ENCODE results near the gene SLC26A8.
"Not testable (repeated sequence)": the region's sequence is repeated elsewhere in the genome, so short reads cannot be mapped to it uniquely, and the experiment has no call there.

Gene SLC26A8

DNA sequence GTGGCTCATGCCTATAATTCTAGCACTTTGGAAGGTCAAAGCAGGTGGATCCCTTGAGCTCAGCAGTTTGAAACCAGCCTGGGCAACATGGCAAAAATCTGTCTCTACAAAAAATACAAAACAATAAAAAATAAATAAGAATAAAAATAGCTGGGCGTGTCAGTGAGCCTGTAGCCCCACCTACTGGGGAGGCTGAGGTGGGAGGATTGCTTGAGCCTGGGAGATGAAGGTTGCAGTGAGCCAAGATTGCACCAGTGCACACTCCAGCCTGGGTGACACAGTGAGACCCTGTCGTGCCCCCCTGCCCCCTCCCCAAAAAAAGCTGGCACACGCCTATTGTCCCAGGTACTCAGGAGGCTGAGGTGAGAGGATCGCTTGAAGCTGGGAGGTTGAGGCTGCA is 68.5 kb downstream of the SLC26A8 start:
- TF ChIP-seq POLR2A (IDR thresholded peaks at IDR 0.05; ENCODE audit: low read depth, low read length) (no peak), POLR2AphosphoS5 (IDR thresholded peaks at IDR 0.05; ENCODE audit: low read depth, low read length) (no peak), TAF1 (IDR thresholded peaks at IDR 0.05; ENCODE audit: borderline replicate concordance, low read depth, low read length) (no peak)
- DNase-seq (ENCODE audit: insufficient read length): no peak
- FAIRE-seq: no peak

- FAIRE-seq (no peak), DNase-seq (ENCODE audit: insufficient read length) (no peak)
- no peak for TF ChIP-seq POLR2AphosphoS5 (IDR thresholded peaks at IDR 0.05; ENCODE audit: low read depth, low read length)
- no peak for TF ChIP-seq TAF1 (IDR thresholded peaks at IDR 0.05; ENCODE audit: borderline replicate concordance, low read depth, low read length)
- TF ChIP-seq POLR2A (IDR thresholded peaks at IDR 0.05; ENCODE audit: low read depth, low read length): no peak
These were observed 68.9 kb downstream of the SLC26A8 start for GRCh38 chr6:35955521-35955920.

- DNase-seq (ENCODE audit: insufficient read length) (no peak), FAIRE-seq (no peak)
- no peak for TF ChIP-seq TAF1 (IDR thresholded peaks at IDR 0.05; ENCODE audit: borderline replicate concordance, low read depth, low read length)
These were observed 69.4 kb downstream of the SLC26A8 start for GRCh38 chr6:35955071-35955470.

GRCh38 chr6:35954333-35954732 is 70.1 kb downstream of the SLC26A8 start:
- no peak for FAIRE-seq
- TF ChIP-seq TAF1 (IDR thresholded peaks at IDR 0.05; ENCODE audit: borderline replicate concordance, low read depth, low read length) (no peak), POLR2A (IDR thresholded peaks at IDR 0.05; ENCODE audit: low read depth, low read length) (no peak), POLR2AphosphoS5 (IDR thresholded peaks at IDR 0.05; ENCODE audit: low read depth, low read length) (no peak)

DNA sequence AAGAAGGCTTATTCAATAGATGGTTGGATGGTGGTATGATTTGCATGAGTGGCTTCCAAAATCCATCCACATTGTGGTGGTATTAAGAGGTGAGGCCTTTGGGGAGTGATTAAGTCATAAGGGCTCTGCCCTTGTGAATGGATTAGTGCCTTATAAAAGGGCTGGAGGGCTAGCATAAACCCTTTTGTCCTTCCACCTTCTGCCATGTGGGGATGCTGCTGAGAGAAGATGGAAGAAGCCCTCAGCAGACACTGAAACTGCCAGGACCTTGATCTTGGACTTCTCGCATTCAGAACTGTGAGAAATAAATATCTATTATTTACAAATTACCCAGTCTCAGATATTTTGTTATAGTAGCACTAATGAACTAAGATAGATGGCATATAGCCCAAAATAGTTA is 75.7 kb downstream of the SLC26A8 start:
- TF ChIP-seq POLR2A (IDR thresholded peaks at IDR 0.05; ENCODE audit: low read depth, low read length): no peak
- no peak for TF ChIP-seq TAF1 (IDR thresholded peaks at IDR 0.05; ENCODE audit: borderline replicate concordance, low read depth, low read length)
- TF ChIP-seq POLR2AphosphoS5 (IDR thresholded peaks at IDR 0.05; ENCODE audit: low read depth, low read length): no peak
- FAIRE-seq: no peak
- DNase-seq (ENCODE audit: insufficient read length): no peak

More at GRCh38 chr6:35954333-35954732, 70.1 kb downstream of the SLC26A8 start:
- DNase-seq (ENCODE audit: insufficient read length): no peak

GRCh38 chr6:35945650-35946025 is 78.8 kb downstream of the SLC26A8 start:
- DNase-seq (ENCODE audit: insufficient read length) (no peak), FAIRE-seq (no peak)
- TF ChIP-seq TAF1 (IDR thresholded peaks at IDR 0.05; ENCODE audit: borderline replicate concordance, low read depth, low read length): no peak
- no peak for TF ChIP-seq POLR2A (IDR thresholded peaks at IDR 0.05; ENCODE audit: low read depth, low read length)
- TF ChIP-seq POLR2AphosphoS5 (IDR thresholded peaks at IDR 0.05; ENCODE audit: low read depth, low read length): no peak

- no peak for TF ChIP-seq POLR2A (IDR thresholded peaks at IDR 0.05; ENCODE audit: low read depth, low read length)
- no peak for TF ChIP-seq POLR2AphosphoS5 (IDR thresholded peaks at IDR 0.05; ENCODE audit: low read depth, low read length)
- TF ChIP-seq TAF1 (IDR thresholded peaks at IDR 0.05; ENCODE audit: borderline replicate concordance, low read depth, low read length): no peak
- FAIRE-seq (no peak), DNase-seq (ENCODE audit: insufficient read length) (no peak)
These were observed 81.1 kb downstream of the SLC26A8 start for GRCh38 chr6:35943390-35943789.

GRCh38 chr6:35942355-35942754 is 82.1 kb downstream of the SLC26A8 start:
- no peak for TF ChIP-seq TAF1 (IDR thresholded peaks at IDR 0.05; ENCODE audit: borderline replicate concordance, low read depth, low read length)
- TF ChIP-seq POLR2AphosphoS5 (IDR thresholded peaks at IDR 0.05; ENCODE audit: low read depth, low read length): no peak
- no peak for TF ChIP-seq POLR2A (IDR thresholded peaks at IDR 0.05; ENCODE audit: low read depth, low read length)
- no peak for DNase-seq (ENCODE audit: insufficient read length)
- FAIRE-seq: no peak

- FAIRE-seq; DNase-seq (ENCODE audit: insufficient read length): not testable (repeated sequence)
These were observed 83.3 kb downstream of the SLC26A8 start for GRCh38 chr6:35941170-35941569.

GRCh38 chr6:35940014-35940413 is 84.4 kb downstream of the SLC26A8 start:
- not testable (repeated sequence) for FAIRE-seq; DNase-seq (ENCODE audit: insufficient read length)

DNA sequence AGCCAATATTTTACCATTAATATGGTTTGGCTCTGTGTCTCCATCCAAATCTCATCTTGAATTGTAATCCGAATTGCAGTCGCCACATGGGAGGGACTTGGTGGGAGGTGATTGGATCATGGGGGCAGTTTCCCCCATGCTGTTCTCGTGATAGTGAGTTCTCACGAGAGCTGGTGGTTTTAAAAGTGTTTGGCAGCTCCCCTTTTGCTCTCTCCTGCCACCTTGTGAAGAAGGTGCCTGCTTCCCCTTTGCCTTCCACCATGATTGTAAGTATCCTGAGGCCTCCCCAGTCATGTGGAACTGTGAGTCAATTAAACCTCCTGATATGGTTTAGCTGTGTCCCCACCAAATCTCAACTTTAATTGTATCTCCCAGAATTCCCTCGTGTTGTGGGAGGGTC is 85.2 kb downstream of the SLC26A8 start:
- FAIRE-seq; DNase-seq (ENCODE audit: insufficient read length): not testable (repeated sequence)

DNA sequence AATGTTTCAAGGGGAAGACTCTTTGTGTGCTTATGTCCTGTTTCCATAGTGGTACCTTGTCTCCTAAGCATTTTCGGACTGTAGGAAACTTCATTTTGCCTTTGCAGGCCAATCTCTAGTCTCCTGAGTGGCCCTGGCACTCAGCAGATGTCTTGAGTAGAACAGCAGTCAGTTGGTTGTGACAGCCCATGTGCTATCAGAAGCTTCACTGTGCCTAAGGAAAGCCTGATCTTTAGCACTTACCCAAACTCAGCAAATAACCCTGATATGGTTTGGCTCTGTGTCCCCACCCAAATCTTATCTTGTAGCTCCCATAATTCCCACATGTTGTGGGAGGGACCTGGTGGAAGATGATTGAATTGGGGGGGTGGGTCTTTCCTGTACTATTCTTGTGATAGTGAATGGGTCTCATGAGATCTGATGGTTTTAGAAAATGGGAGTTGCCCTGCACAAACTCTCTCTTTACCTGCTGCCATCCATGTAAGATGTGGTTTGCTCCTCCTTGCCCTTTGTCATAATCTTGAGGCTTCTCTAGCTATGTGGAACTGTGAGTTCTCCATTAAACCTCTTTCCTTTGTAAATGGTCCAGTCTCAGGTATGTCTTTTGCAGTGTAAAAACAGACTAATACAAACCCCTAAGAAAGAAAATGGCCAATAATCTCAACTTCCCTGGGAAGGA is 87.6 kb downstream of the SLC26A8 start:
- DNase-seq (ENCODE audit: insufficient read length): no peak
- TF ChIP-seq POLR2A (IDR thresholded peaks at IDR 0.05; ENCODE audit: low read depth, low read length): no peak
- TF ChIP-seq POLR2AphosphoS5 (IDR thresholded peaks at IDR 0.05; ENCODE audit: low read depth, low read length): no peak
- no peak for TF ChIP-seq TAF1 (IDR thresholded peaks at IDR 0.05; ENCODE audit: borderline replicate concordance, low read depth, low read length)
- no peak for FAIRE-seq

DNA sequence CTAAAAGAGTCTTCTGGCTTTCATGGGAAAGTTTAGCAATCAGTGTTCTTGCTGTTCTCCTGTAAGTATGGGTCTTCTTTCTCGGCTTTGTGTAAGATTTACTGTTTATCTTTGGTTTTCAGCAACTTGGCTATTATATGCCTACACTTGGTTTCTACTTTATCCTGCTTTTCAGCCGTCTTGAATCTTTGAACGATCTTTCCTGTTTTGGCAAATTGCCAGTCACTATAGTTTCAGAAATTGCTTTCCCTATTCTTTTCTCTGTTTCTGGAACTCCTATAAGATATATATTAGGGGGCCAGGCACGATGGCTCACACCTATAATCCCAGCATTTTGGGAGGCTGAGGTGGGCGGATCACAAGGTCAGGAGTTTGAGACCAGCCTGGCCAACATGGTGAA is 89.0 kb downstream of the SLC26A8 start:
- no peak for TF ChIP-seq TAF1 (IDR thresholded peaks at IDR 0.05; ENCODE audit: borderline replicate concordance, low read depth, low read length)
- no peak for TF ChIP-seq POLR2A (IDR thresholded peaks at IDR 0.05; ENCODE audit: low read depth, low read length)
- TF ChIP-seq POLR2AphosphoS5 (IDR thresholded peaks at IDR 0.05; ENCODE audit: low read depth, low read length): no peak
- no peak for FAIRE-seq
- DNase-seq (ENCODE audit: insufficient read length): no peak
